K562 (cell line): ENCODE data around the gene TCF20. TPM values are rescaled to one million over a fixed set of nuclear protein-coding genes. Genes with fewer than 3 reads are reported as not detected.

ENCODE experiments used
- CBX2 ChIP-seq: fragments of 200-600 bp; sonication (generic); IDR thresholded peaks from one replicate; pipeline ENCODE4 v1.6.1; 2012; ENCODE audit warnings: mild to moderate bottlenecking, low read length, inconsistent platforms; ENCODE audit not compliant: insufficient read depth, poor library complexity, severe bottlenecking
- ZFP91 ChIP-seq: sonication (generic); formaldehyde crosslinking; IDR thresholded peaks from 2 replicates; pipeline ENCODE4 v1.8.0; 2022; ENCODE audit warnings: mild to moderate bottlenecking, missing genetic modification reagents
- ZNF263 ChIP-seq: sonication (generic); formaldehyde crosslinking; IDR thresholded peaks from 2 replicates; pipeline ENCODE4 v1.8.0; 2022; ENCODE audit warnings: mild to moderate bottlenecking, missing genetic modification reagents, borderline replicate concordance
- ZNF449 ChIP-seq: fragments of 250-450 bp; sonication (Bioruptor Pico); IDR thresholded peaks from 2 replicates; pipeline ENCODE4 v1.8.0; 2022; ENCODE audit warnings: moderate library complexity, mild to moderate bottlenecking, inconsistent platforms
- polyA plus RNA-seq, 8 experiments: library from polyadenylated mRNA; depleted of rRNA in 4 of 8; stranded (reverse) in 5 of 8; unstranded in 3 of 8; fragments of >200 nt; fragmentation: Nextera tagmentation in 2 of 8; fragmentation: Illumina TruSeq in 1 of 8; extraction: Ambion mirVana in 2 of 8; extraction: Trizol in 1 of 8; gene quantifications; 2 replicates each; pipeline versions ENCODE4 v1.2.1 to v1.2.3, GENCODE V29; 2011 to 2014; ENCODE audit warnings: inconsistent platforms in 1 of 8, missing spikeins in 1 of 8
- total RNA-seq, 7 experiments: library from RNA; depleted of rRNA in 6 of 7; stranded (reverse); fragments of >200 nt in 6 of 7; fragmentation: Illumina TruSeq in 2 of 7; extraction: Trizol in 2 of 7; gene quantifications; 2 replicates each; pipeline versions ENCODE4 v1.2.1 to v1.2.3, GENCODE V29; 2011 to 2021; ENCODE audit warnings: low replicate concordance in 1 of 7

The TCF20 gene
- total and polyA plus RNA-seq, 9 of the 15 experiments (the other 6 are each of a cell fraction or from before 2014, with no cell fraction given) = 0.35 to 43.6 (median 17.5) TPM

- no peak for TF ChIP-seq ZNF449 (CRISPR knock-in tag)
- no peak for TF ChIP-seq ZNF263
- no peak for TF ChIP-seq CBX2
- TF ChIP-seq ZFP91 (CRISPR knock-in tag) = no peak
Measured at GRCh38 chr22:42301077-42301741, 30.8 kb upstream of the TCF20 start (continued).
